Bladder microvascular endothelial cell (primary cell): Measurements from ENCODE around the gene SLC66A2. TPM values are rescaled to one million over a fixed set of nuclear protein-coding genes. Genes with fewer than 3 reads are reported as not detected.

ENCODE experiments used
- total RNA-seq: library from RNA; depleted of rRNA; stranded (reverse); fragments of >200 nt; gene quantifications from 2 replicates; pipeline ENCODE4 v1.2.3, GENCODE V29; 2014

The SLC66A2 gene
- total RNA-seq, result 40.3 and 43.1 TPM in 2 replicates

GRCh38 chr18:79951545-79952455, at the start of gene SLC66A2:
Gene SLC66A2, minus strand, starts transcription at chr18:79951653. Its CDS starts 727 bp downstream, at chr18:79950926.

DNA sequence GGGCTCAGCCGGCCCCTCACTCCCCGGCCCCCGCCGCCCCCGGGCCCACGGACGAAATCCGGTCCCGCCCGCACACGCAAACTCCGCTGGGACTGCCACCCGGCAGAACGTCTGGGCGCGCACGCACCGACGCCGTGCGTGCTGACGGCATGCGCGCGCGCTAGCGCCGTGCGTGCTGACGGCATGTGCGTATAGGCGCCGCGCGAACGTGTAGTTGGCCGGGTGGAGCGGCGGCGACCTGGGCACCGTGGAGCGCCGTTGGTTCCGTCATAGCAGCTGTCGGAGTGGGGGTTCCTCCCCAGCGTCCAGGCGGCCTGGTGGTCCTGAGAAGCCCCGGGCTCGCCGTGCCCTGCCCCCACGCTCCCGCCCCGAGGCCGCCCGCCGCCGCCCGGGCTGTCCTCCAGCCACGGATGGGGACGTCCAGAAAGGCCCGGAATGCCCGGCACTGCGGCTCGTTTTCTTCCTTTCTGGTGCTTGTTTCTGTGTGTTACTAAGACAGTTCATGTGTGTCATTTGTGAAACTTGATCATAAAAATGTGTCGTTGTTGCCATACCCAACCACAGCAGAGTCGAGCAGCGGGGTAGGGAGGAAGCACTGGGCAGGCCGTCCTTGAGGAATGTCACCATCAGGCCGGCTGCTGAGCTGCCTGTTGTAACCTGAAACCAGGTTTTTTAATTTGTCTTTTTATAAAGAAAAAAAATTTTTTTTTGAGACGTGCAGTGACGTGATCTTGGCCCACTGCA, 37.2 kb upstream of the SLC66A2 start, which contains the start of gene TXNL4A:
TSS of gene TXNL4A (minus strand) at position 113 of the 744 bp plus-strand sequence. CDS start 171 bp downstream, outside the sequence.

DNA sequence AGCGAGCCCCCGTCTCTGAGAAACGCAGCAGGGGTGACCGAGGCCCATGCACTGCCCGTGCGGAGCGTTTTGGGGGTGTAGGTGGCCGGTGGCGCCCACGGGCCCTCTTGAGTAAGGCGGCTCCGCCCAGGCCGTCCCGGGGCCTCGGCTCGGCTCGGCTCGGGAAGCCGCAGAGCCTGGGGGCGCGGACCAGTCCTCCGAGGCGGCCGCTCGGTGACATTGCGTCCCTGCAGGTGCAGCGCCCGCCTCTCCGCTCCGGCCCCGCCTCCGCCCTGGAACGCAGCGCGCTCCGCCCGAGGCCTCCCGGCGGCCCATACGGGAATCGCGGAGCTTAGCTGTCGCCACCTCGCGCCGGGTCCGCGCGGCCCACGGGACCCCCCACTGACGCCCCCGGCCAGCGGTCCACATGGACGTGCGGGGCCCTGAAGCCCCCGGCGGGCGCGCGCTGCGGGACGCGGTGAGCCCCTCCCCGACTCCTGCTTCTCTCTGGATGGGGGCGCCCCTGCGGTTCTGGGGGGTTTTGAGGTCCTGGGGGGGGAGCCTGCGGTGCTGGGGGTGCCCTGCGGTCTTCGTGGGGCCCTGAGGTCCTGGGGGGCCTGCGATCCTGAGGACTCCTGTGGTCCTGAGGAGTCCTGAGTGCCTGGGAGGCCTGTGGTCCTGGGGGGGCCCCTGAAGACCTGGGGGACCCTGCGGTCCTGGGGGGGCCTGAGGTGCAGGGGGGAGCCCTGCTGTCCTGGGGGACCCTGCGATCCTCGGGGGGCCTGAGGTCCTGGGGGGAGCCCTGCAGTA, 13.1 kb upstream of the SLC66A2 start, which contains the start of gene HSBP1L1:
TSS of gene HSBP1L1 (plus strand) at position 314 of the 789 bp plus-strand sequence. CDS start at position 407, 93 bp downstream.

Other genes starting within 250 kb of the SLC66A2 start
- gene KCNG2, start 153.7 kb downstream of the SLC66A2 start, total RNA-seq, result 0.63 TPM in 1 of 2 replicates, not detected in the other
- gene HSBP1L1, start 13.0 kb upstream of the SLC66A2 start, total RNA-seq, result 4.5 and 7.1 TPM in 2 replicates
- 38.7 and 74.1 TPM in 2 replicates for gene TXNL4A, start 36.9 kb upstream of the SLC66A2 start, total RNA-seq
- gene RBFA, start 82.8 kb upstream of the SLC66A2 start, total RNA-seq, result 30.4 and 37.8 TPM in 2 replicates
- 8.3 and 13.6 TPM in 2 replicates for gene ADNP2, start 157.6 kb upstream of the SLC66A2 start, total RNA-seq